WI38 (cell line): ENCODE data around the gene DPH3.

Experiments
- H3K4me3 ChIP-seq: 2 replicates; pipeline ENCODE4 v1.5.1; 2011; ENCODE audit warnings: low read depth, mild to moderate bottlenecking, control low read depth, low read length
- TF ChIP-seq, protein P1 (sequence below): IDR thresholded peaks from 2 replicates; pipeline ENCODE4 v1.5.1; 2012; ENCODE audit warnings: low read depth, mild to moderate bottlenecking, control low read depth, low read length

Gene DPH3

DNA sequence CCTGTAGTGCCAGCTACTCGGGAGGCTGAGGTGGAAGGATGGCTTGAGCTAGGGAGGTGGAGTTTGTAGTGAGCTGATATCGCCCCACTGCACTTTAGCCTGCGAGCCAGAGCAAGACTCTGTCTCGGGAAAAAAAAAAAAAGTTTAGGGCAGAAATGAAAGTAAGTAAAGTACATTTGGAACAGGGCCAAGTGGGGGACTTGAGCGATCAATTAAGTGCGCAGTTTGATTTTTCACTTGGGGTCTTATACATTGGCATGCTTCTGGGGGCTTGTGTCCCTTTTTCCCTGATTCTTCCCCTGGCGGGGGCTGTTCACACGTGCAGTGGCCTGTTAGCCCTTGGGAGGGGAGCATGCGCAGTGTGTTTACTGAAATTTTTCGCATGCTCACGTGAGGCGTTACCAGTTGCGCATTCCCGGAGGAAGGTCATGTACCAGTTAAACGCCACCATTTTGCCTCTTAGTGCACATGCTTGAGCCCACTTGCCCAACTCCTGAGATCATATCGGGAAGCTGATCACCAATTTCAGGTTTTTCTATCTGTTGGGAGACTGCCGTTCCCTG is 48.3 kb downstream of the DPH3 start:
- TF ChIP-seq, protein P1, sequence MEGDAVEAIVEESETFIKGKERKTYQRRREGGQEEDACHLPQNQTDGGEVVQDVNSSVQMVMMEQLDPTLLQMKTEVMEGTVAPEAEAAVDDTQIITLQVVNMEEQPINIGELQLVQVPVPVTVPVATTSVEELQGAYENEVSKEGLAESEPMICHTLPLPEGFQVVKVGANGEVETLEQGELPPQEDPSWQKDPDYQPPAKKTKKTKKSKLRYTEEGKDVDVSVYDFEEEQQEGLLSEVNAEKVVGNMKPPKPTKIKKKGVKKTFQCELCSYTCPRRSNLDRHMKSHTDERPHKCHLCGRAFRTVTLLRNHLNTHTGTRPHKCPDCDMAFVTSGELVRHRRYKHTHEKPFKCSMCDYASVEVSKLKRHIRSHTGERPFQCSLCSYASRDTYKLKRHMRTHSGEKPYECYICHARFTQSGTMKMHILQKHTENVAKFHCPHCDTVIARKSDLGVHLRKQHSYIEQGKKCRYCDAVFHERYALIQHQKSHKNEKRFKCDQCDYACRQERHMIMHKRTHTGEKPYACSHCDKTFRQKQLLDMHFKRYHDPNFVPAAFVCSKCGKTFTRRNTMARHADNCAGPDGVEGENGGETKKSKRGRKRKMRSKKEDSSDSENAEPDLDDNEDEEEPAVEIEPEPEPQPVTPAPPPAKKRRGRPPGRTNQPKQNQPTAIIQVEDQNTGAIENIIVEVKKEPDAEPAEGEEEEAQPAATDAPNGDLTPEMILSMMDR: no peak
- no peak overlapping the region for H3K4me3 ChIP-seq

DNA sequence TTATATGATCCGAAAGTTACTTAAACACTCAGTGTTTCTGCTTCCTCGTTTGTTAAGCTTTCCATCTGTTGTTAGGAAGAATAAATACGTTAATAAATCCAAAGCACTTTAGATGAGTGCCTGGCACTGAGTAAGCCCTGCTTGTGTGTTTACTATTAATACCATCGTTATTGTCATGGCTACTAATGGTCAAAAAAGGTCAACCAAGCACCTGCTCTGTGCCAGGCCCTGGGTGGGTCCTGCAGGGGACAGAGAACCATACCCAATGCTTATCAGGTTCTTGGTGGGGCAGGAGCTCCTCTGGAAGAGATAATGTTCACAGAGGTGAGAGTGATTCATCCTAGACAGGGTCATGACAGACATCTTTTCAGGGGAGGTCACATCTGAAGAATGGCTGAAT is 50.4 kb downstream of the DPH3 start:
- H3K4me3 ChIP-seq: no peak overlapping the region
- TF ChIP-seq, protein P1: no peak

- H3K4me3 ChIP-seq: no peak overlapping the region
- TF ChIP-seq, protein P1: no peak
These were observed 53.4 kb downstream of the DPH3 start for GRCh38 chr3:16211176-16211904.
